ENCODE data around the gene WSCD2.
"Not testable (repeated sequence)": the region's sequence is repeated elsewhere in the genome, so short reads cannot be mapped to it uniquely, and the experiment has no call there.

Gene WSCD2

GRCh38 chr12:108207791-108208730 is 79.0 kb downstream of the WSCD2 start:
- no peaks in the 10 kb centered on the region; a peak in 1 of 22 replicates for H3K27me3 ChIP-seq
- H3K4me3 ChIP-seq = no peak overlapping the region
- H3K4me2 ChIP-seq = no peak overlapping the region
- TF ChIP-seq Cebpa-rat (IDR thresholded peaks at IDR 0.05) = no peak
- H4K20me1 ChIP-seq = peaks cover 0 to 11% (median 0%) of the 10 kb centered on the region in 11 experiments; a peak in 6 of 22 replicates
- H3K27ac ChIP-seq = no peak overlapping the region
- no peaks in the 10 kb centered on the region for H3K36me3 ChIP-seq
- H3K4me1 ChIP-seq = no peaks in the 10 kb centered on the region
- H3K9me3 ChIP-seq (replicated peaks in 1 of 11) = peaks cover 0 to 8% (median 0%) of the 10 kb centered on the region in 11 experiments; a peak in 2 of 22 replicates
- no peak overlapping the region for H3K9ac ChIP-seq

GRCh38 chr12:108210001-108210400 is 80.9 kb downstream of the WSCD2 start:
- Histone ChIP-seq H3K9me3 (replicated peaks in 1 of 11) (no peaks in the 10 kb centered on the region), H3K4me1 (no peaks in the 10 kb centered on the region), H3K4me2 (no peak overlapping the region), H3K4me3 (no peak overlapping the region), H3K27ac (no peak overlapping the region), H3K9ac (no peak overlapping the region), H3K27me3 (no peaks in the 10 kb centered on the region; a peak in 1 of 22 replicates), H4K20me1 (peaks cover 0 to 17% (median 0%) of the 10 kb centered on the region in 11 experiments; a peak in 6 of 22 replicates), H3K36me3 (no peaks in the 10 kb centered on the region)
- no peak for TF ChIP-seq Cebpa-rat (IDR thresholded peaks at IDR 0.05)

- H3K36me3 ChIP-seq = no peaks in the 10 kb centered on the region
- no peak overlapping the region for H3K4me3 ChIP-seq
- peaks cover 0 to 17% (median 0%) of the 10 kb centered on the region in 11 experiments; a peak in 6 of 22 replicates for H4K20me1 ChIP-seq
- no peak overlapping the region for H3K27ac ChIP-seq
- no peaks in the 10 kb centered on the region for H3K9me3 ChIP-seq (replicated peaks in 1 of 11)
- no peaks in the 10 kb centered on the region for H3K4me1 ChIP-seq
- TF ChIP-seq Cebpa-rat (IDR thresholded peaks at IDR 0.05) = no peak
- H3K4me2 ChIP-seq = no peak overlapping the region
- H3K27me3 ChIP-seq = no peaks in the 10 kb centered on the region; a peak in 1 of 22 replicates
- H3K9ac ChIP-seq = no peak overlapping the region
Observed at GRCh38 chr12:108211157-108211556, 82.1 kb downstream of the WSCD2 start.

GRCh38 chr12:108213871-108214445 is 84.9 kb downstream of the WSCD2 start:
- no peak overlapping the region for H3K4me3 ChIP-seq
- H3K9ac ChIP-seq = no peak overlapping the region
- TF ChIP-seq Cebpa-rat (IDR thresholded peaks at IDR 0.05) = no peak
- H4K20me1 ChIP-seq = peaks cover 0 to 17% (median 0%) of the 10 kb centered on the region in 11 experiments; a peak in 6 of 22 replicates
- no peak overlapping the region for H3K4me2 ChIP-seq
- H3K9me3 ChIP-seq (replicated peaks in 1 of 11) = no peaks in the 10 kb centered on the region
- no peaks in the 10 kb centered on the region for H3K36me3 ChIP-seq
- H3K4me1 ChIP-seq = no peaks in the 10 kb centered on the region
- no peak overlapping the region for H3K27ac ChIP-seq
- H3K27me3 ChIP-seq = no peaks in the 10 kb centered on the region; a peak in 1 of 22 replicates

- Histone ChIP-seq H3K27me3 (no peaks in the 10 kb centered on the region; a peak in 1 of 22 replicates), H3K27ac (no peak overlapping the region), H3K9me3 (replicated peaks in 1 of 11) (no peaks in the 10 kb centered on the region), H3K4me3 (no peak overlapping the region), H3K9ac (no peak overlapping the region), H3K4me2 (no peak overlapping the region), H3K36me3 (no peaks in the 10 kb centered on the region), H4K20me1 (peaks cover 0 to 14% (median 0%) of the 10 kb centered on the region in 11 experiments; a peak in 6 of 22 replicates), H3K4me1 (no peaks in the 10 kb centered on the region)
- TF ChIP-seq Cebpa-rat (IDR thresholded peaks at IDR 0.05) = peak in 1 of 11 experiments; percentile 16; a peak in 1 of 22 replicates
Observed at GRCh38 chr12:108214486-108214885, 85.4 kb downstream of the WSCD2 start.

- Histone ChIP-seq H3K36me3 (no peaks in the 10 kb centered on the region), H3K27me3 (no peaks in the 10 kb centered on the region; a peak in 1 of 22 replicates), H3K4me2 (no peak overlapping the region), H3K4me3 (no peak overlapping the region), H3K9me3 (replicated peaks in 1 of 11) (no peaks in the 10 kb centered on the region), H3K27ac (no peak overlapping the region), H3K4me1 (no peaks in the 10 kb centered on the region), H4K20me1 (peaks cover 0 to 9% (median 0%) of the 10 kb centered on the region in 11 experiments; a peak in 5 of 22 replicates), H3K9ac (no peak overlapping the region)
- TF ChIP-seq Cebpa-rat (IDR thresholded peaks at IDR 0.05) = no peak
Observed at GRCh38 chr12:108215458-108215857, 86.4 kb downstream of the WSCD2 start.

GRCh38 chr12:108218921-108219320 is 89.8 kb downstream of the WSCD2 start:
- Histone ChIP-seq H3K27ac (no peak overlapping the region), H4K20me1 (peaks cover 0 to 9% (median 0%) of the 10 kb centered on the region in 11 experiments; a peak in 2 of 22 replicates), H3K9ac (no peak overlapping the region), H3K4me2 (no peak overlapping the region), H3K27me3 (no peaks in the 10 kb centered on the region), H3K9me3 (replicated peaks in 1 of 11) (no peaks in the 10 kb centered on the region), H3K36me3 (no peaks in the 10 kb centered on the region), H3K4me1 (no peaks in the 10 kb centered on the region), H3K4me3 (no peak overlapping the region)
- TF ChIP-seq Cebpa-rat (IDR thresholded peaks at IDR 0.05) = no peak

GRCh38 chr12:108225101-108225500 is 96.0 kb downstream of the WSCD2 start:
- not testable (repeated sequence) for H3K27me3 ChIP-seq

GRCh38 chr12:108226866-108227265 is 97.8 kb downstream of the WSCD2 start:
- 0 out of 22 replicates have a peak, but pooled peaks cover 0 to 6% (median 0%) of the 10 kb centered on the region in 11 experiments for H4K20me1 ChIP-seq
- no peak for TF ChIP-seq Cebpa-rat (IDR thresholded peaks at IDR 0.05)

More at GRCh38 chr12:108225101-108225500, 96.0 kb downstream of the WSCD2 start:
- not testable (repeated sequence) for H4K20me1 ChIP-seq; H3K4me2 ChIP-seq; H3K4me1 ChIP-seq; H3K9ac ChIP-seq; H3K27ac ChIP-seq; H3K36me3 ChIP-seq; H3K9me3 ChIP-seq (replicated peaks in 1 of 11); H3K4me3 ChIP-seq

More at GRCh38 chr12:108226866-108227265, 97.8 kb downstream of the WSCD2 start:
- Histone ChIP-seq H3K27ac (no peak overlapping the region), H3K4me2 (no peak overlapping the region), H3K4me1 (no peaks in the 10 kb centered on the region), H3K4me3 (no peak overlapping the region), H3K27me3 (no peaks in the 10 kb centered on the region), H3K36me3 (no peaks in the 10 kb centered on the region), H3K9ac (no peak overlapping the region), H3K9me3 (replicated peaks in 1 of 11) (no peaks in the 10 kb centered on the region)
